Panc1 (cell line): Measurements from ENCODE around the gene DLG2.

ENCODE experiments used
- CTCF ChIP-seq: fragments of 450-650 bp; IDR thresholded peaks from 2 replicates; pipeline ENCODE4 v1.5.1; 2017; ENCODE audit warnings: mild to moderate bottlenecking
- POLR2AphosphoS5 ChIP-seq: IDR thresholded peaks from 2 replicates; pipeline ENCODE4 v1.6.1; 2012; ENCODE audit warnings: mild to moderate bottlenecking, low read depth, low read length, moderate library complexity

GRCh38 chr11:84526250-84526649, 1100.9 kb downstream of the DLG2 start:
- no peak for TF ChIP-seq CTCF
- TF ChIP-seq POLR2AphosphoS5 = no peak
